HepG2 (cell line): ENCODE data around the gene MARK2. TPM values are rescaled to one million over a fixed set of nuclear protein-coding genes. Genes with fewer than 3 reads are reported as not detected.

Experiments used
- AGO2 ChIP-seq: fragments of 200-400 bp; formaldehyde crosslinking; optimal IDR thresholded peaks from 2 replicates; pipeline ENCODE3; 2017; ENCODE audit warnings: mild to moderate bottlenecking, low read depth, low read length, moderate library complexity
- ATF4 ChIP-seq, 2 experiments: fragments of 450-650 bp in 1 of 2; sonication (generic) in 1 of 2; formaldehyde crosslinking; IDR thresholded peaks; 2 replicates each; pipeline versions ENCODE4 v1.5.0 to v1.8.0; 2020 to 2022; ENCODE audit warnings: mild to moderate bottlenecking in 1 of 2, missing genetic modification reagents in 1 of 2
- EHMT2 ChIP-seq: fragments of 200-600 bp; sonication (generic); IDR thresholded peaks from 2 replicates; pipeline ENCODE4 v1.7.0; 2017; ENCODE audit warnings: antibody characterized with exemption, low read depth, low read length, borderline replicate concordance
- FOXK1 ChIP-seq: sonication (generic); formaldehyde crosslinking; IDR thresholded peaks from 2 replicates; pipeline ENCODE4 v1.4.0; 2020; ENCODE audit warnings: low read depth, missing genetic modification reagents, borderline replicate concordance
- GABPA ChIP-seq, 2 experiments: IDR thresholded peaks; 2 replicates each; pipeline ENCODE4 v1.6.1; 2011 to 2016; ENCODE audit warnings: low read depth in 2 of 2, low read length in 1 of 2, missing biosample characterization in 1 of 2, missing genetic modification characterization in 1 of 2
- KMT2B ChIP-seq: IDR thresholded peaks from 2 replicates; pipeline ENCODE4 v1.6.1; 2016; ENCODE audit warnings: missing genetic modification reagents, missing compliant biosample characterization
- NRL ChIP-seq: sonication (generic); formaldehyde crosslinking; IDR thresholded peaks from 2 replicates; pipeline ENCODE4 v1.5.0; 2020; ENCODE audit warnings: missing genetic modification reagents, mild to moderate bottlenecking, moderate library complexity, borderline replicate concordance
- ZMYM2 ChIP-seq: sonication (generic); formaldehyde crosslinking; IDR thresholded peaks from 2 replicates; pipeline ENCODE4 v1.8.0; 2022; ENCODE audit warnings: mild to moderate bottlenecking, missing genetic modification reagents
- ZNF253 ChIP-seq: sonication (generic); formaldehyde crosslinking; IDR thresholded peaks from 2 replicates; pipeline ENCODE4 v1.8.0; 2022; ENCODE audit warnings: mild to moderate bottlenecking, missing genetic modification reagents, borderline replicate concordance
- ZNF510 ChIP-seq: sonication (generic); formaldehyde crosslinking; IDR thresholded peaks from 2 replicates; pipeline ENCODE4 v1.4.0; 2020; ENCODE audit warnings: low read depth, mild to moderate bottlenecking, missing genetic modification reagents
- ZNF710 ChIP-seq: sonication (generic); formaldehyde crosslinking; IDR thresholded peaks from 2 replicates; pipeline ENCODE4 v1.5.0; 2020; ENCODE audit warnings: mild to moderate bottlenecking, missing genetic modification reagents, borderline replicate concordance
- ZSCAN12 ChIP-seq: sonication (generic); formaldehyde crosslinking; IDR thresholded peaks from 2 replicates; pipeline ENCODE4 v1.9.0; 2021; ENCODE audit warnings: mild to moderate bottlenecking, missing genetic modification reagents
- polyA plus RNA-seq, 8 experiments: library from polyadenylated mRNA; depleted of rRNA in 3 of 8; stranded (reverse) in 7 of 8; unstranded in 1 of 8; fragments of >200 nt; fragmentation: Illumina TruSeq in 4 of 8; extraction: Trizol in 4 of 8; gene quantifications; 2 replicates each; pipeline versions ENCODE4 v1.2.1 to v1.2.3, GENCODE V29; 2011 to 2016; ENCODE audit warnings: low read depth in 4 of 8, missing spikeins in 1 of 8, mixed read lengths in 1 of 8; ENCODE audit not compliant: insufficient read depth in 1 of 8
- total RNA-seq, 5 experiments: library from RNA; depleted of rRNA; stranded (reverse); fragments of >200 nt; fragmentation: Illumina TruSeq; extraction: Trizol; gene quantifications; 2 replicates each; pipeline ENCODE4 v1.2.3, GENCODE V29; 2016; ENCODE audit warnings: low read depth in 1 of 5

MARK2 gene
- total and polyA plus RNA-seq, 2 of the 13 experiments (the other 11 are each of a cell fraction or from before 2014, with no cell fraction given): 13.5 to 13.9 TPM

- TF ChIP-seq EHMT2 (no peak), FOXK1 (CRISPR knock-in tag) (peak; percentile 36; the same call in 1 of the 2 replicates), ZNF253 (CRISPR knock-in tag) (no peak), KMT2B (CRISPR knock-in tag) (peak; percentile 46; the same call in 1 of the 2 replicates), ZNF710 (CRISPR knock-in tag) (peak; percentile 82; the same call in 1 of the 2 replicates), ATF4 (CRISPR knock-in tag; IDR thresholded peaks at IDR 0.05) (peak in 1 of 2 experiments; percentile 32; a peak in 1 of 4 replicates), NRL (CRISPR knock-in tag) (0 out of 2 replicates have a peak, but pooled peaks have one; percentile 39), ZMYM2 (CRISPR knock-in tag) (no peak), GABPA (IDR thresholded peaks at IDR 0.05; ENCODE audit: low read depth, low read length) (peak; percentile 55), GABPA (CRISPR knock-in tag; IDR thresholded peaks at IDR 0.05; ENCODE audit: low read depth) (peak; percentile 88), ZSCAN12 (no peak), AGO2 (peak; percentile 62), ZNF510 (CRISPR knock-in tag) (no peak)
Measured at GRCh38 chr11:63888170-63889086, 49.5 kb downstream of the MARK2 start (continued).
